GM12878 (cell line): Measurements from ENCODE around the gene CA9. TPM values are rescaled to one million over a fixed set of nuclear protein-coding genes. Genes with fewer than 3 reads are reported as not detected.

Source experiments
- ASH2L ChIP-seq: fragments of 300-600, 200-600 bp; sonication (generic); IDR thresholded peaks from 2 replicates; pipeline ENCODE4 v1.6.1; 2017; ENCODE audit warnings: low read depth, mild to moderate bottlenecking, borderline replicate concordance
- CBX3 ChIP-seq: fragments of 200-600 bp; sonication (generic); IDR thresholded peaks from 2 replicates; pipeline ENCODE4 v1.6.1; 2016; ENCODE audit warnings: low read depth, borderline replicate concordance
- ETV6 ChIP-seq, 2 experiments: fragments of 450-650 bp in 1 of 2; IDR thresholded peaks in 1 of 2; conservative IDR thresholded peaks in 1 of 2; 2 replicates each; pipeline ENCODE4 v1.6.1; 2014; ENCODE audit warnings: antibody characterized with exemption in 1 of 2, borderline replicate concordance in 1 of 2, low read depth in 1 of 2, mild to moderate bottlenecking in 1 of 2, moderate library complexity in 1 of 2
- HDAC2 ChIP-seq: fragments of 200-600 bp; sonication (generic); IDR thresholded peaks from 2 replicates; pipeline ENCODE4 v1.6.1; 2017
- MEF2B ChIP-seq: fragments of 450-650 bp; IDR thresholded peaks from 2 replicates; pipeline ENCODE4 v1.6.1; 2018; ENCODE audit warnings: mild to moderate bottlenecking, moderate library complexity; ENCODE audit not compliant: partially characterized antibody, poor library complexity, severe bottlenecking
- MXI1 ChIP-seq: fragments of 150-350 bp; IDR thresholded peaks from 2 replicates; pipeline ENCODE4 v1.6.1; 2011; ENCODE audit warnings: low read depth, mild to moderate bottlenecking, inconsistent platforms, low read length, improper control_type of control experiment
- NFIC ChIP-seq: IDR thresholded peaks from 2 replicates; pipeline ENCODE4 v1.6.1; 2012; ENCODE audit warnings: low read depth, mild to moderate bottlenecking, inconsistent platforms, low read length, moderate library complexity
- NR2F1 ChIP-seq: fragments of 450-650 bp; conservative IDR thresholded peaks from 2 replicates; pipeline ENCODE4 v1.6.1; 2017; ENCODE audit warnings: mild to moderate bottlenecking
- PAX5 ChIP-seq: IDR thresholded peaks from 2 replicates; pipeline ENCODE4 v1.6.1; 2011; ENCODE audit warnings: low read depth, low read length, borderline replicate concordance
- POLR2A ChIP-seq: IDR thresholded peaks from 2 replicates; pipeline ENCODE4 v1.6.1; 2011; ENCODE audit warnings: low read depth, mild to moderate bottlenecking, low read length
- POLR2AphosphoS5 ChIP-seq: IDR thresholded peaks from 2 replicates; pipeline ENCODE4 v1.6.1; 2011; ENCODE audit warnings: mild to moderate bottlenecking, low read length, inconsistent platforms
- POU2F2 ChIP-seq: IDR thresholded peaks from 3 replicates; pipeline ENCODE4 v1.6.1; 2011; ENCODE audit warnings: low read depth, mild to moderate bottlenecking, low read length, borderline replicate concordance
- RB1 ChIP-seq: fragments of 450-650 bp; formaldehyde crosslinking; IDR thresholded peaks from 2 replicates; pipeline ENCODE4 v1.6.1; 2017; ENCODE audit warnings: mild to moderate bottlenecking, borderline replicate concordance
- SIN3A ChIP-seq: IDR thresholded peaks from 2 replicates; pipeline ENCODE4 v1.6.1; 2012; ENCODE audit warnings: low read depth, low read length, improper control_type of control experiment
- SMAD5 ChIP-seq: IDR thresholded peaks from 2 replicates; pipeline ENCODE4 v1.6.1; 2016; ENCODE audit warnings: antibody characterized with exemption, low read depth
- SMARCA5 ChIP-seq: fragments of 450-650 bp; IDR thresholded peaks from 2 replicates; pipeline ENCODE4 v1.6.1; 2017; ENCODE audit warnings: mild to moderate bottlenecking
- SMC3 ChIP-seq: IDR thresholded peaks from 2 replicates; pipeline ENCODE4 v1.6.1; 2011; ENCODE audit warnings: low read length, improper control_type of control experiment, borderline replicate concordance
- SREBF1 ChIP-seq: IDR thresholded peaks from 2 replicates; pipeline ENCODE4 v1.6.1; 2012; ENCODE audit warnings: mild to moderate bottlenecking, low read length
- TAF1 ChIP-seq: IDR thresholded peaks from 2 replicates; pipeline ENCODE4 v1.6.1; 2011; ENCODE audit warnings: mild to moderate bottlenecking, low read depth, low read length, borderline replicate concordance
- TBL1XR1 ChIP-seq: IDR thresholded peaks from 2 replicates; pipeline ENCODE4 v1.6.1; 2012; ENCODE audit warnings: low read depth, low read length, improper control_type of control experiment
- YY1 ChIP-seq: IDR thresholded peaks from 2 replicates; pipeline ENCODE4 v1.6.1; 2011; ENCODE audit warnings: low read depth, mild to moderate bottlenecking, low read length
- ZNF622 ChIP-seq: fragments of 450-650 bp; IDR thresholded peaks from 2 replicates; pipeline ENCODE4 v1.6.1; 2017; ENCODE audit warnings: mild to moderate bottlenecking, inconsistent platforms
- polyA plus RNA-seq, 11 experiments: library from polyadenylated mRNA; depleted of rRNA in 4 of 11; unstranded in 6 of 11; stranded (reverse) in 5 of 11; fragments of >200 nt; fragmentation: Nextera tagmentation in 4 of 11; fragmentation: Illumina TruSeq in 1 of 11; extraction: Ambion mirVana in 4 of 11; extraction: Trizol in 1 of 11; gene quantifications; 1 replicate in 1 of 11; 2 replicates in 10 of 11; pipeline versions ENCODE4 v1.2.1 to v1.2.3, GENCODE V29; 2011 to 2016; ENCODE audit warnings: inconsistent platforms in 2 of 11, missing spikeins in 2 of 11, low read depth in 1 of 11
- total RNA-seq, 4 experiments: library from RNA; depleted of rRNA in 3 of 4; stranded (reverse); fragments of >200 nt in 3 of 4; fragmentation: Illumina TruSeq in 1 of 4; extraction: Trizol in 1 of 4; gene quantifications; 2 replicates each; pipeline versions ENCODE4 v1.2.1 to v1.2.3, GENCODE V29; 2013 to 2021
- TF ChIP-seq, protein P1 (sequence below): fragments of 450-650 bp; IDR thresholded peaks from 2 replicates; pipeline ENCODE4 v1.6.1; 2017; ENCODE audit warnings: mild to moderate bottlenecking, moderate library complexity
- TF ChIP-seq, protein P2 (sequence below): IDR thresholded peaks from 2 replicates; pipeline ENCODE4 v1.6.1; 2012; ENCODE audit warnings: improper control_type of control experiment, low read depth, low read length; ENCODE audit not compliant: insufficient replicate concordance

The CA9 gene
- total and polyA plus RNA-seq, 10 of the 15 experiments (the other 5 are each of a cell fraction or from before 2014, with no cell fraction given): 0.53 to 6.6 (median 1.2) TPM

DNA sequence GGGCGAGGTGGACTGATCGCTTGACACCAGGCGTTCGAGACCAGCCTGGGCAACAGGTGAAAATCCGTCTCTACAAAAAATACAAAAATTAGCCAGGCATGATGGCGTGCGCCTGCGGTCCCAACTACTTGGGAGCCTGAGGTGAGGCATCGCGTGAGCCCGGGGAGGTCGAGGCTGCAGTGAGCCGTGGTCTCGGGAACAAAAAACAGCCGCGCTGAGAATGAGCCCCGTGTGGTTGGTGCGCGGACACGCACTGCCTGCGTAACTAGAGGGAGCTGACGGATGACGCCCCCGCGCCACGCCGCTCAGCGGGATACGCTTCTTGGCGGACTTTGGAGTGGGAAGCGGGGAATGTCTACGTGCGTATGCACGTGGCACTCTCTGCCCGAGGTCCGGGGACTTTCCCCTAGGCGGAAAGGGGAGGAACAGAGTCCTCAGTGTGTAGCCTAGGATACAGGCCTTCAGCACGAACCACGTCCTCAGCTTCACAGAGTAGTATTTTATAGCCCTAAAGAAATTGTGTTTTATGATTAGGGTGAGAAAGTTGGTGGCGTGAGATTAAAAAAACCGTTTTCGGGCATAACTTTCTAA is 16.1 kb upstream of the CA9 start, which contains the start of gene RMRP (continued):
- TF ChIP-seq NR2F1 (peak; percentile 13; the same call in 1 of the 2 replicates), POLR2A (no peak), ZNF622 (no peak), MEF2B (peak; percentile 67), SREBF1 (no peak), NFIC (no peak), YY1 (peak; percentile 63), ASH2L (no peak), SMAD5 (no peak), POU2F2 (no peak), ETV6 (conservative IDR thresholded peaks at IDR 0.05 in 1 of 2, IDR thresholded peaks at IDR 0.05 in 1 of 2; ENCODE audit: borderline replicate concordance in 1 of 2, low read depth in 1 of 2) (peak in 1 of 2 experiments; percentile 70; a peak in 2 of 4 replicates), TBL1XR1 (peak; percentile 78), SMC3 (no peak; the same call in 1 of the 2 replicates), CBX3 (no peak), RB1 (no peak), TAF1 (0 out of 2 replicates have a peak, but pooled peaks have one; percentile 10), MXI1 (peak; percentile 95), SMARCA5 (peak; percentile 94), HDAC2 (no peak), POLR2AphosphoS5 (no peak), PAX5 (peak; percentile 56; the same call in 1 of the 2 replicates), SIN3A (peak; percentile 12; the same call in 1 of the 2 replicates)
- TF ChIP-seq, protein P1, sequence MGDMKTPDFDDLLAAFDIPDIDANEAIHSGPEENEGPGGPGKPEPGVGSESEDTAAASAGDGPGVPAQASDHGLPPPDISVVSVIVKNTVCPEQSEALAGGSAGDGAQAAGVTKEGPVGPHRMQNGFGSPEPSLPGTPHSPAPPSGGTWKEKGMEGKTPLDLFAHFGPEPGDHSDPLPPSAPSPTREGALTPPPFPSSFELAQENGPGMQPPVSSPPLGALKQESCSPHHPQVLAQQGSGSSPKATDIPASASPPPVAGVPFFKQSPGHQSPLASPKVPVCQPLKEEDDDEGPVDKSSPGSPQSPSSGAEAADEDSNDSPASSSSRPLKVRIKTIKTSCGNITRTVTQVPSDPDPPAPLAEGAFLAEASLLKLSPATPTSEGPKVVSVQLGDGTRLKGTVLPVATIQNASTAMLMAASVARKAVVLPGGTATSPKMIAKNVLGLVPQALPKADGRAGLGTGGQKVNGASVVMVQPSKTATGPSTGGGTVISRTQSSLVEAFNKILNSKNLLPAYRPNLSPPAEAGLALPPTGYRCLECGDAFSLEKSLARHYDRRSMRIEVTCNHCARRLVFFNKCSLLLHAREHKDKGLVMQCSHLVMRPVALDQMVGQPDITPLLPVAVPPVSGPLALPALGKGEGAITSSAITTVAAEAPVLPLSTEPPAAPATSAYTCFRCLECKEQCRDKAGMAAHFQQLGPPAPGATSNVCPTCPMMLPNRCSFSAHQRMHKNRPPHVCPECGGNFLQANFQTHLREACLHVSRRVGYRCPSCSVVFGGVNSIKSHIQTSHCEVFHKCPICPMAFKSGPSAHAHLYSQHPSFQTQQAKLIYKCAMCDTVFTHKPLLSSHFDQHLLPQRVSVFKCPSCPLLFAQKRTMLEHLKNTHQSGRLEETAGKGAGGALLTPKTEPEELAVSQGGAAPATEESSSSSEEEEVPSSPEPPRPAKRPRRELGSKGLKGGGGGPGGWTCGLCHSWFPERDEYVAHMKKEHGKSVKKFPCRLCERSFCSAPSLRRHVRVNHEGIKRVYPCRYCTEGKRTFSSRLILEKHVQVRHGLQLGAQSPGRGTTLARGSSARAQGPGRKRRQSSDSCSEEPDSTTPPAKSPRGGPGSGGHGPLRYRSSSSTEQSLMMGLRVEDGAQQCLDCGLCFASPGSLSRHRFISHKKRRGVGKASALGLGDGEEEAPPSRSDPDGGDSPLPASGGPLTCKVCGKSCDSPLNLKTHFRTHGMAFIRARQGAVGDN: peak; percentile 99
- TF ChIP-seq, protein P2, sequence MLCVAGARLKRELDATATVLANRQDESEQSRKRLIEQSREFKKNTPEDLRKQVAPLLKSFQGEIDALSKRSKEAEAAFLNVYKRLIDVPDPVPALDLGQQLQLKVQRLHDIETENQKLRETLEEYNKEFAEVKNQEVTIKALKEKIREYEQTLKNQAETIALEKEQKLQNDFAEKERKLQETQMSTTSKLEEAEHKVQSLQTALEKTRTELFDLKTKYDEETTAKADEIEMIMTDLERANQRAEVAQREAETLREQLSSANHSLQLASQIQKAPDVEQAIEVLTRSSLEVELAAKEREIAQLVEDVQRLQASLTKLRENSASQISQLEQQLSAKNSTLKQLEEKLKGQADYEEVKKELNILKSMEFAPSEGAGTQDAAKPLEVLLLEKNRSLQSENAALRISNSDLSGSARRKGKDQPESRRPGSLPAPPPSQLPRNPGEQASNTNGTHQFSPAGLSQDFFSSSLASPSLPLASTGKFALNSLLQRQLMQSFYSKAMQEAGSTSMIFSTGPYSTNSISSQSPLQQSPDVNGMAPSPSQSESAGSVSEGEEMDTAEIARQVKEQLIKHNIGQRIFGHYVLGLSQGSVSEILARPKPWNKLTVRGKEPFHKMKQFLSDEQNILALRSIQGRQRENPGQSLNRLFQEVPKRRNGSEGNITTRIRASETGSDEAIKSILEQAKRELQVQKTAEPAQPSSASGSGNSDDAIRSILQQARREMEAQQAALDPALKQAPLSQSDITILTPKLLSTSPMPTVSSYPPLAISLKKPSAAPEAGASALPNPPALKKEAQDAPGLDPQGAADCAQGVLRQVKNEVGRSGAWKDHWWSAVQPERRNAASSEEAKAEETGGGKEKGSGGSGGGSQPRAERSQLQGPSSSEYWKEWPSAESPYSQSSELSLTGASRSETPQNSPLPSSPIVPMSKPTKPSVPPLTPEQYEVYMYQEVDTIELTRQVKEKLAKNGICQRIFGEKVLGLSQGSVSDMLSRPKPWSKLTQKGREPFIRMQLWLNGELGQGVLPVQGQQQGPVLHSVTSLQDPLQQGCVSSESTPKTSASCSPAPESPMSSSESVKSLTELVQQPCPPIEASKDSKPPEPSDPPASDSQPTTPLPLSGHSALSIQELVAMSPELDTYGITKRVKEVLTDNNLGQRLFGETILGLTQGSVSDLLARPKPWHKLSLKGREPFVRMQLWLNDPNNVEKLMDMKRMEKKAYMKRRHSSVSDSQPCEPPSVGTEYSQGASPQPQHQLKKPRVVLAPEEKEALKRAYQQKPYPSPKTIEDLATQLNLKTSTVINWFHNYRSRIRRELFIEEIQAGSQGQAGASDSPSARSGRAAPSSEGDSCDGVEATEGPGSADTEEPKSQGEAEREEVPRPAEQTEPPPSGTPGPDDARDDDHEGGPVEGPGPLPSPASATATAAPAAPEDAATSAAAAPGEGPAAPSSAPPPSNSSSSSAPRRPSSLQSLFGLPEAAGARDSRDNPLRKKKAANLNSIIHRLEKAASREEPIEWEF: no peak
